K562 (cell line): Measurements from ENCODE around the gene SLC48A1. TPM values are rescaled to one million over a fixed set of nuclear protein-coding genes. Genes with fewer than 3 reads are reported as not detected.

Experiments
- BCOR ChIP-seq: fragments of 450-650 bp; IDR thresholded peaks from 2 replicates; pipeline ENCODE4 v1.6.1; 2016
- BRD4 ChIP-seq: fragments of 200-600 bp; sonication (generic); IDR thresholded peaks from 2 replicates; pipeline ENCODE4 v1.6.1; 2017; ENCODE audit warnings: inconsistent platforms
- CHD1 ChIP-seq: fragments of 200-600 bp; sonication (generic); IDR thresholded peaks from one replicate; pipeline ENCODE4 v1.6.1; 2012; ENCODE audit warnings: mild to moderate bottlenecking, moderate library complexity, low read length, inconsistent platforms
- CREBBP ChIP-seq: IDR thresholded peaks from one replicate; pipeline ENCODE4 v1.6.1; 2012; ENCODE audit warnings: low read depth, mild to moderate bottlenecking, control low read depth, inconsistent platforms, low read length
- CTBP1 ChIP-seq: fragments of 450-650 bp; IDR thresholded peaks from 2 replicates; pipeline ENCODE4 v1.6.1; 2016; ENCODE audit warnings: borderline replicate concordance
- FOSL1 ChIP-seq: fragments of 200-800 bp; sonication (Bioruptor generic); conservative IDR thresholded peaks from 2 replicates; pipeline ENCODE4 v1.6.1; 2016; ENCODE audit warnings: missing genetic modification characterization, missing compliant biosample characterization
- HDAC2 ChIP-seq: fragments of 450-650 bp; IDR thresholded peaks from 2 replicates; pipeline ENCODE4 v1.6.1; 2016; ENCODE audit warnings: mild to moderate bottlenecking
- KDM5B ChIP-seq: fragments of 200-600 bp; sonication (generic); IDR thresholded peaks from 2 replicates; pipeline ENCODE4 v1.6.1; 2012; ENCODE audit warnings: low read depth, mild to moderate bottlenecking, moderate library complexity, low read length, control low read depth, inconsistent platforms; ENCODE audit not compliant: insufficient replicate concordance
- POLR2AphosphoS5 ChIP-seq: IDR thresholded peaks from 2 replicates; pipeline ENCODE4 v1.6.1; 2011; ENCODE audit warnings: mild to moderate bottlenecking, low read depth, low read length, moderate library complexity; ENCODE audit not compliant: control insufficient read depth, insufficient read depth
- POLR3A ChIP-seq: IDR thresholded peaks from 2 replicates; pipeline ENCODE4 v1.6.1; 2011; ENCODE audit warnings: borderline replicate concordance, mild to moderate bottlenecking, moderate library complexity; ENCODE audit not compliant: insufficient read length, insufficient read depth; ENCODE audit errors: extremely low read depth
- PTBP1 ChIP-seq: fragments of 200-400 bp; formaldehyde crosslinking; IDR thresholded peaks from 2 replicates; pipeline ENCODE4 v1.6.1; 2017; ENCODE audit warnings: low read depth, low read length
- PYGO2 ChIP-seq: fragments of 450-650 bp; IDR thresholded peaks from 2 replicates; pipeline ENCODE4 v1.6.1; 2016; ENCODE audit warnings: mild to moderate bottlenecking, missing genetic modification characterization, moderate library complexity, missing compliant biosample characterization
- ZNF384 ChIP-seq: IDR thresholded peaks from 2 replicates; pipeline ENCODE4 v1.6.1; 2012; ENCODE audit warnings: low read depth, low read length, improper control_type of control experiment
- ZNF717 ChIP-seq: fragments of 250-450 bp; sonication (Bioruptor Pico); IDR thresholded peaks from 2 replicates; pipeline ENCODE4 v1.5.0; 2021
- polyA plus RNA-seq, 8 experiments: library from polyadenylated mRNA; depleted of rRNA in 4 of 8; stranded (reverse) in 5 of 8; unstranded in 3 of 8; fragments of >200 nt; fragmentation: Nextera tagmentation in 2 of 8; fragmentation: Illumina TruSeq in 1 of 8; extraction: Ambion mirVana in 2 of 8; extraction: Trizol in 1 of 8; gene quantifications; 2 replicates each; pipeline versions ENCODE4 v1.2.1 to v1.2.3, GENCODE V29; 2011 to 2014; ENCODE audit warnings: inconsistent platforms in 1 of 8, missing spikeins in 1 of 8
- total RNA-seq, 7 experiments: library from RNA; depleted of rRNA in 6 of 7; stranded (reverse); fragments of >200 nt in 6 of 7; fragmentation: Illumina TruSeq in 2 of 7; extraction: Trizol in 2 of 7; gene quantifications; 2 replicates each; pipeline versions ENCODE4 v1.2.1 to v1.2.3, GENCODE V29; 2011 to 2021; ENCODE audit warnings: low replicate concordance in 1 of 7
- TF ChIP-seq, protein P1 (sequence below): sonication (generic); formaldehyde crosslinking; IDR thresholded peaks from 2 replicates; pipeline ENCODE4 v1.8.0; 2023; ENCODE audit warnings: missing genetic modification reagents, mild to moderate bottlenecking, borderline replicate concordance
- TF ChIP-seq, protein P2 (sequence below), 2 experiments: fragments of 150-350 bp in 1 of 2; IDR thresholded peaks; 2 replicates each; pipeline ENCODE4 v1.6.1; 2012 to 2016; ENCODE audit warnings: low read depth in 2 of 2, low read length in 2 of 2, mild to moderate bottlenecking in 1 of 2, moderate library complexity in 1 of 2
- TF ChIP-seq, protein P3 (sequence below): fragments of 250-450 bp; sonication (Bioruptor Pico); IDR thresholded peaks from 2 replicates; pipeline ENCODE4 v1.4.0; 2020; ENCODE audit warnings: mild to moderate bottlenecking, moderate library complexity

SLC48A1 gene
- total and polyA plus RNA-seq, 9 of the 15 experiments (the other 6 are each of a cell fraction or from before 2014, with no cell fraction given), result 10.7 to 37.5 (median 18.7) TPM

DNA sequence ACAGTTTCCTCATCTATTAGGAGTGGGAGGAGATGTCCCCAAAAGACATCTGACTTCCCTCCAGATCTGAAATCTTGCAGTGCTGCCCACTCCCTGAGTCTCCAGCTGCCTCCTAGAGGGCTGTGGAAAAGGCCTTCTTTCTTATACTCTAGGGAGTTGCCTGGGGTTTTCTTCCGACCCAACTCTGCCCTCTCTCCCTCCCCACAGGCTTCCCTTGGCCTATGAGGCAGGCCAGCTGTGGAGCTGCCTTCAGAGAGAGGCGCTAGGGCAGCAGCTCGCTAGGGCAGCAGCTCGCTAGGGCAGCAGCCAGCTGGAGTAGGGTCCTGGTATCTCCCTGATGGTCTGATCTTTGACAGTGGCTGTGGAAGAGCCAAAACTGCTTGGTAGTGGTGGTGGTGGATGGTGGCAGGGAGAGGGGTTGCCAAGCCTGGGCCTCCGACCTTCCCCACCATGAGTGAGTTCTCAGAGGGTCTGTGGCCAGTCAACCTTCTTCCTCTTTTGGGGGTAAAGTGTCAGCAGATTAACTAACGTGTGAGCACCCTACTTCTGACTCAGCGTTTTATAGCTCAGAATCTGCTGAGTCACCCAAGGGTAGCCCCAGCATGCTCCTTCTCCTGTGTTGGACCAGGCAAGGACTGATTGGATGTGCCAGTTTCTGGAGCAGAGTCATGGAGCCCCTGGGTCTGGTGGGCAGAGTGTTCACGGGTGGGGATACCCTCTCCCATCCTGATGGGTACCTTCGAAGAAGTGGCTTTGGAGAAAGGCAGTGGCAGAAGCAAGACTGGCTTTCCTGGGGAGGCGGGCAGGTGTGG is 2.3 kb downstream of the SLC48A1 start (continued):
- TF ChIP-seq, protein P1, sequence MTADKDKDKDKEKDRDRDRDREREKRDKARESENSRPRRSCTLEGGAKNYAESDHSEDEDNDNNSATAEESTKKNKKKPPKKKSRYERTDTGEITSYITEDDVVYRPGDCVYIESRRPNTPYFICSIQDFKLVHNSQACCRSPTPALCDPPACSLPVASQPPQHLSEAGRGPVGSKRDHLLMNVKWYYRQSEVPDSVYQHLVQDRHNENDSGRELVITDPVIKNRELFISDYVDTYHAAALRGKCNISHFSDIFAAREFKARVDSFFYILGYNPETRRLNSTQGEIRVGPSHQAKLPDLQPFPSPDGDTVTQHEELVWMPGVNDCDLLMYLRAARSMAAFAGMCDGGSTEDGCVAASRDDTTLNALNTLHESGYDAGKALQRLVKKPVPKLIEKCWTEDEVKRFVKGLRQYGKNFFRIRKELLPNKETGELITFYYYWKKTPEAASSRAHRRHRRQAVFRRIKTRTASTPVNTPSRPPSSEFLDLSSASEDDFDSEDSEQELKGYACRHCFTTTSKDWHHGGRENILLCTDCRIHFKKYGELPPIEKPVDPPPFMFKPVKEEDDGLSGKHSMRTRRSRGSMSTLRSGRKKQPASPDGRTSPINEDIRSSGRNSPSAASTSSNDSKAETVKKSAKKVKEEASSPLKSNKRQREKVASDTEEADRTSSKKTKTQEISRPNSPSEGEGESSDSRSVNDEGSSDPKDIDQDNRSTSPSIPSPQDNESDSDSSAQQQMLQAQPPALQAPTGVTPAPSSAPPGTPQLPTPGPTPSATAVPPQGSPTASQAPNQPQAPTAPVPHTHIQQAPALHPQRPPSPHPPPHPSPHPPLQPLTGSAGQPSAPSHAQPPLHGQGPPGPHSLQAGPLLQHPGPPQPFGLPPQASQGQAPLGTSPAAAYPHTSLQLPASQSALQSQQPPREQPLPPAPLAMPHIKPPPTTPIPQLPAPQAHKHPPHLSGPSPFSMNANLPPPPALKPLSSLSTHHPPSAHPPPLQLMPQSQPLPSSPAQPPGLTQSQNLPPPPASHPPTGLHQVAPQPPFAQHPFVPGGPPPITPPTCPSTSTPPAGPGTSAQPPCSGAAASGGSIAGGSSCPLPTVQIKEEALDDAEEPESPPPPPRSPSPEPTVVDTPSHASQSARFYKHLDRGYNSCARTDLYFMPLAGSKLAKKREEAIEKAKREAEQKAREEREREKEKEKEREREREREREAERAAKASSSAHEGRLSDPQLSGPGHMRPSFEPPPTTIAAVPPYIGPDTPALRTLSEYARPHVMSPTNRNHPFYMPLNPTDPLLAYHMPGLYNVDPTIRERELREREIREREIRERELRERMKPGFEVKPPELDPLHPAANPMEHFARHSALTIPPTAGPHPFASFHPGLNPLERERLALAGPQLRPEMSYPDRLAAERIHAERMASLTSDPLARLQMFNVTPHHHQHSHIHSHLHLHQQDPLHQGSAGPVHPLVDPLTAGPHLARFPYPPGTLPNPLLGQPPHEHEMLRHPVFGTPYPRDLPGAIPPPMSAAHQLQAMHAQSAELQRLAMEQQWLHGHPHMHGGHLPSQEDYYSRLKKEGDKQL (CRISPR knock-in tag), result no peak
- TF ChIP-seq BRD4 (0 out of 2 replicates have a peak, but pooled peaks have one; percentile 36), CHD1 (no peak), ZNF384 (no peak), ZNF717 (CRISPR knock-in tag) (no peak), POLR2AphosphoS5 (no peak), FOSL1 (tag) (peak; percentile 71), BCOR (no peak), CTBP1 (no peak; the same call in none of the 2 replicates), CREBBP (no peak), KDM5B (no peak), PYGO2 (no peak), HDAC2 (peak; percentile 39; the same call in 1 of the 2 replicates), POLR3A (no peak), PTBP1 (no peak)
- TF ChIP-seq, protein P2, sequence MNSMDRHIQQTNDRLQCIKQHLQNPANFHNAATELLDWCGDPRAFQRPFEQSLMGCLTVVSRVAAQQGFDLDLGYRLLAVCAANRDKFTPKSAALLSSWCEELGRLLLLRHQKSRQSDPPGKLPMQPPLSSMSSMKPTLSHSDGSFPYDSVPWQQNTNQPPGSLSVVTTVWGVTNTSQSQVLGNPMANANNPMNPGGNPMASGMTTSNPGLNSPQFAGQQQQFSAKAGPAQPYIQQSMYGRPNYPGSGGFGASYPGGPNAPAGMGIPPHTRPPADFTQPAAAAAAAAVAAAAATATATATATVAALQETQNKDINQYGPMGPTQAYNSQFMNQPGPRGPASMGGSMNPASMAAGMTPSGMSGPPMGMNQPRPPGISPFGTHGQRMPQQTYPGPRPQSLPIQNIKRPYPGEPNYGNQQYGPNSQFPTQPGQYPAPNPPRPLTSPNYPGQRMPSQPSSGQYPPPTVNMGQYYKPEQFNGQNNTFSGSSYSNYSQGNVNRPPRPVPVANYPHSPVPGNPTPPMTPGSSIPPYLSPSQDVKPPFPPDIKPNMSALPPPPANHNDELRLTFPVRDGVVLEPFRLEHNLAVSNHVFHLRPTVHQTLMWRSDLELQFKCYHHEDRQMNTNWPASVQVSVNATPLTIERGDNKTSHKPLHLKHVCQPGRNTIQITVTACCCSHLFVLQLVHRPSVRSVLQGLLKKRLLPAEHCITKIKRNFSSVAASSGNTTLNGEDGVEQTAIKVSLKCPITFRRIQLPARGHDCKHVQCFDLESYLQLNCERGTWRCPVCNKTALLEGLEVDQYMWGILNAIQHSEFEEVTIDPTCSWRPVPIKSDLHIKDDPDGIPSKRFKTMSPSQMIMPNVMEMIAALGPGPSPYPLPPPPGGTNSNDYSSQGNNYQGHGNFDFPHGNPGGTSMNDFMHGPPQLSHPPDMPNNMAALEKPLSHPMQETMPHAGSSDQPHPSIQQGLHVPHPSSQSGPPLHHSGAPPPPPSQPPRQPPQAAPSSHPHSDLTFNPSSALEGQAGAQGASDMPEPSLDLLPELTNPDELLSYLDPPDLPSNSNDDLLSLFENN (IDR thresholded peaks at IDR 0.05; ENCODE audit: low read depth in 2 of 2, low read length in 2 of 2), result no peak
- TF ChIP-seq, protein P3, sequence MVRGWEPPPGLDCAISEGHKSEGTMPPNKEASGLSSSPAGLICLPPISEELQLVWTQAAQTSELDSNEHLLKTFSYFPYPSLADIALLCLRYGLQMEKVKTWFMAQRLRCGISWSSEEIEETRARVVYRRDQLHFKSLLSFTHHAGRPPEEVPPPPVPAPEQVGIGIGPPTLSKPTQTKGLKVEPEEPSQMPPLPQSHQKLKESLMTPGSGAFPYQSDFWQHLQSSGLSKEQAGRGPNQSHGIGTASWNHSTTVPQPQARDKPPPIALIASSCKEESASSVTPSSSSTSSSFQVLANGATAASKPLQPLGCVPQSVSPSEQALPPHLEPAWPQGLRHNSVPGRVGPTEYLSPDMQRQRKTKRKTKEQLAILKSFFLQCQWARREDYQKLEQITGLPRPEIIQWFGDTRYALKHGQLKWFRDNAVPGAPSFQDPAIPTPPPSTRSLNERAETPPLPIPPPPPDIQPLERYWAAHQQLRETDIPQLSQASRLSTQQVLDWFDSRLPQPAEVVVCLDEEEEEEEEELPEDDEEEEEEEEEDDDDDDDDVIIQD (CRISPR knock-in tag), result no peak
